UCSD-AML1 (cell line): ENCODE data around the gene APMAP.
A peak's percentile ranks its signal among the peaks of the same experiment; 100 is the strongest.
"Not testable (repeated sequence)": the region's sequence is repeated elsewhere in the genome, so short reads cannot be mapped to it uniquely, and the experiment has no call there.

Experiments
- DNase-seq: peaks from one replicate; lab custom pipeline; 2025; ENCODE audit not compliant: unreplicated experiment; lab: John Stamatoyannopoulos, UW

Gene APMAP

GRCh38 chr20:24935140-24935539 lies 57.4 kb downstream of the APMAP start:
- no peak for DNase-seq

- no peak for DNase-seq
Measured at GRCh38 chr20:24934716-24935115, 57.8 kb downstream of the APMAP start.

- DNase-seq = no peak
Measured at GRCh38 chr20:24934101-24934661, 58.4 kb downstream of the APMAP start.

- DNase-seq = no peak
Measured at GRCh38 chr20:24933266-24933908, 59.2 kb downstream of the APMAP start.

- DNase-seq = not testable (repeated sequence)
Measured at GRCh38 chr20:24931893-24932292, 60.7 kb downstream of the APMAP start.

- not testable (repeated sequence) for DNase-seq
Measured at GRCh38 chr20:24930724-24931688, 61.5 kb downstream of the APMAP start.

- DNase-seq = not testable (repeated sequence)
Measured at GRCh38 chr20:24929867-24930723, 62.5 kb downstream of the APMAP start.

GRCh38 chr20:24929259-24929658 lies 63.3 kb downstream of the APMAP start:
- DNase-seq = not testable (repeated sequence)

- not testable (repeated sequence) for DNase-seq
Measured at GRCh38 chr20:24920706-24921105, 71.8 kb downstream of the APMAP start.

- DNase-seq = not testable (repeated sequence)
Measured at GRCh38 chr20:24919665-24920064, 72.9 kb downstream of the APMAP start.

GRCh38 chr20:24918579-24919566 lies 73.7 kb downstream of the APMAP start:
- DNase-seq = no peak

GRCh38 chr20:24917797-24918578 lies 74.6 kb downstream of the APMAP start:
- peak; percentile 79 for DNase-seq

- no peak for DNase-seq
Measured at GRCh38 chr20:24917056-24917455, 75.5 kb downstream of the APMAP start.

GRCh38 chr20:24916412-24916811 lies 76.1 kb downstream of the APMAP start:
- DNase-seq = no peak

GRCh38 chr20:24915892-24916291 lies 76.7 kb downstream of the APMAP start:
- no peak for DNase-seq

GRCh38 chr20:24915440-24915839 lies 77.1 kb downstream of the APMAP start:
- no peak for DNase-seq

- no peak for DNase-seq
Measured at GRCh38 chr20:24914388-24915241, 77.9 kb downstream of the APMAP start.

- DNase-seq = no peak
Measured at GRCh38 chr20:24913076-24913628, 79.4 kb downstream of the APMAP start.
